Measurements from ENCODE around the gene S100A14. TPM values are rescaled to one million over a fixed set of nuclear protein-coding genes. Genes with fewer than 3 reads are reported as not detected.

Gene S100A14
- total and polyA plus RNA-seq, 2 of the 13 experiments (the other 11 are each of a cell fraction or from before 2014, with no cell fraction given), result 1.4 to 7.7 TPM

GRCh38 chr1:153626904-153627714 is 11.0 kb upstream of the S100A14 start, which contains the start of gene S100A13 (continued):
- TF ChIP-seq ZBTB37 (CRISPR knock-in tag; IDR thresholded peaks at IDR 0.05) (no peak), KLF12 (CRISPR knock-in tag; IDR thresholded peaks at IDR 0.05; ENCODE audit: borderline replicate concordance) (no peak), ZNF83 (CRISPR knock-in tag; IDR thresholded peaks at IDR 0.05; ENCODE audit: borderline replicate concordance) (no peak), ELF4 (CRISPR knock-in tag; IDR thresholded peaks at IDR 0.05; ENCODE audit: borderline replicate concordance) (no peak), MIER3 (CRISPR knock-in tag; IDR thresholded peaks at IDR 0.05; ENCODE audit: borderline replicate concordance) (peak; percentile 35; the same call in 1 of the 2 replicates), ZNF704 (CRISPR knock-in tag; IDR thresholded peaks at IDR 0.05; ENCODE audit: borderline replicate concordance) (no peak), ZSCAN9 (CRISPR knock-in tag; IDR thresholded peaks at IDR 0.05; ENCODE audit: borderline replicate concordance) (no peak), JUN (CRISPR knock-in tag; IDR thresholded peaks at IDR 0.05) (no peak), POLR2G (IDR thresholded peaks at IDR 0.05; ENCODE audit: low read depth, low read length) (peak; percentile 94), ZNF468 (CRISPR knock-in tag; IDR thresholded peaks at IDR 0.05) (no peak), THAP9 (CRISPR knock-in tag; IDR thresholded peaks at IDR 0.05; ENCODE audit: borderline replicate concordance) (no peak; the same call in 1 of the 2 replicates), ZNF629 (CRISPR knock-in tag; conservative IDR thresholded peaks at IDR 0.05) (peak; percentile 58; the same call in 1 of the 2 replicates), GZF1 (CRISPR knock-in tag; IDR thresholded peaks at IDR 0.05) (no peak), AGO1 (IDR thresholded peaks at IDR 0.05; ENCODE audit: low read depth, low read length, poor library complexity, severe bottlenecking) (no peak), YEATS2 (CRISPR knock-in tag; IDR thresholded peaks at IDR 0.05; ENCODE audit: borderline replicate concordance) (no peak), ZNF75D (CRISPR knock-in tag; IDR thresholded peaks at IDR 0.05; ENCODE audit: borderline replicate concordance) (no peak), MTA3 (CRISPR knock-in tag; IDR thresholded peaks at IDR 0.05) (no peak), SMAD1 (CRISPR knock-in tag; IDR thresholded peaks at IDR 0.05; ENCODE audit: borderline replicate concordance, low read depth) (0 out of 2 replicates have a peak, but pooled peaks have one; percentile 30), CHD4 (IDR thresholded peaks at IDR 0.05; ENCODE audit: borderline replicate concordance, low read length) (0 out of 2 replicates have a peak, but pooled peaks have one; percentile 18), SRY (CRISPR knock-in tag; IDR thresholded peaks at IDR 0.05) (0 out of 2 replicates have a peak, but pooled peaks have one; percentile 24), ZNF790 (CRISPR knock-in tag; IDR thresholded peaks at IDR 0.05; ENCODE audit: borderline replicate concordance) (peak; percentile 42; the same call in 1 of the 2 replicates), ZNF576 (CRISPR knock-in tag; IDR thresholded peaks at IDR 0.05) (no peak), PHF20 (CRISPR knock-in tag; IDR thresholded peaks at IDR 0.05) (no peak; the same call in 1 of the 2 replicates)

All from HepG2 (cell line).